Right kidney (tissue), 1 donor: ENCODE data around the gene CRB1.

Experiments
- DNase-seq: peaks from one replicate; pipeline ENCODE4 v3.0.0-alpha.2; 2016

CRB1 gene

DNA sequence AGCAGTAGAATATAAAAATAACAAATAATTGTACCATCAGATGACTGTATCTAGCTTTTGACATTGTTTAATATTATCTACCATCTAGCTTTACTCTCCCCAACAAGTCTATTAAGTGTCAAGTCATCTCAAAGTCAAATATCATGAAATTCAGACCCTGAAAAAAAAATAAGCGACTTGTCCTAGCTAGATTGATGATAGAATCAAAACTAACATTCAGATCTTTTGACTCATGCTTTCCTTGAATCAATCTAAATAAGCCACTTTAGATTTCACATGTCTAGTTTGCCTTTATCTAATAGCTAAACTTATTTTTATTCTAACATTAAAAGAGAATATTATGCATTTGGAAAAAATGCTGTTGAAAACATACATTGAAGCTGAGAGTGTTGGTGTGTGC is 35.4 kb downstream of the CRB1 start:
- DNase-seq = no peak

DNA sequence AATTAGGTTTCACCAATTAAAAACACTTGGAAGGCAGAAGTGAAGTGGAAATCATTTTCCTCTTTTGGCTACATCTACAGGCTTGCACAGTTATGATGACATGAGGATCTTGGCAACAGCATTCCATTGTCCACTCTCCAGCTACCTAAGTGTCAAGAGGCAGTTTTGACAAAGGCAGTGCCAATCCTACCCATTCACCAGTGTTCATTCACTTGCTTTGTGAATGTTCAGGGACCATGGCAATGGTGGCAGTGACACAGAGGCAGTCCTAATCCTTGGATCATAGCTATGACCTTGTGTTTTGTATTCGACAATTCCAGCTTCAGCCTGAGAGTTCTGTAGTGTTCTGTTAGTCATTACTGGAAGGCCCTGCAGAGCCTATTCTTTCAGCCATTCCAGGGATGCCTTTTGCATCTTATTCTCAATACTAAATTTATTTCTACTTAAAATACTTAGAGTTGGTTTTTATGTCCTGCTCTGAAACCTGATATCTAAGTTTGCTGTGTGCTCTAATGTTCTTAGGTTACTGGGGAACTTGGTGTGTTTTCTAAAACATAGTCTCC is 36.7 kb downstream of the CRB1 start:
- no peak for DNase-seq

DNA sequence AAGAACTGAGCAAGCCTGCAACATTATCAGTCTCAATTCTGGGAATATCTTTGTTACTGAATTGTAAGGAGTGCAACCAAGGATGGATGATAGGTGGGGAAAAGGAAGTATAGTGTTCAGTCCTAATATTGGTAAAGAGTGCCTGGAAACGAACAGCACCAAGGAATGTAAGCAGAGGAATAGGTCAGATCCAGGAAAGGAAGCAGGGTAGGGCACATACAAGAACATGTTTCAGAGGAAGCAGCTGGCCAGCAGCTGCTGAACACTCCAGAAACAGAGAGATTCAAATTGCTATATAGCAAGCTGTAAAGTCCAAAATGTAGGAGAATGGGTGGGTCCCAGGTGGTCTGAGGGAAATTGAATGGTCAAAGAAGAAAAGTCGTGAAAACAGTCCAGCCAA is 37.9 kb downstream of the CRB1 start:
- no peak for DNase-seq

DNA sequence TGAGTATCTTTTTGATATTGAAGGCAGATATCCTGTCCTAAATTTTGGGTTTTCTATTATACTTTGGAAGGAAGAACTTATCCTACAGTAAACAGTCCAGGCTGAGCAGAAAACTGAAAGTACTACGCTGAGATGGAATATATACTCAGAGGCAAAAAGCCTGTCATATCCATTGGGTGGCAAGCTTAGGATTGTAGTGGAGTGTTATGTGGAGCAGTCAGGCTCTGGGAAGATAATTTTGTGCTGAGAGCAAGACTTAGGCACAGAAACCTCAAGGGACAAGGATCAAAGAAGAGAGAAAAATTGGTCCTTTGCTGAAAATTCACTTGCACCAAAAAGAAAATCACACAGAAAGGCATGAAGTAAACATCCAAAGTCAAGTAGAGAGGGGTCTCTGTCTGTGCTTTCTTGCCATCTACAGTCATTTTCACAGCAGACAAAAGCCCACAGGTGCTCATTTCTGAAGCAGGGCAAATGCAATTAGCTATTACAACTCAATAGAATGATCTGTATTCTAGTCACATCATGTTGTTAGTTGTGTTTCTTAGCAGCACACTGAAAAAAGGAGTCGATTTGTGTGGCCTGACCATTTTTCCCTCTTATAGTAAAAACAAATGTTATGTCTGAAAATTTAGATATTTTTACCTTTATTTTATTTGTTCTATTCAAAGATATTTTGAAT is 38.5 kb downstream of the CRB1 start:
- no peak for DNase-seq

DNA sequence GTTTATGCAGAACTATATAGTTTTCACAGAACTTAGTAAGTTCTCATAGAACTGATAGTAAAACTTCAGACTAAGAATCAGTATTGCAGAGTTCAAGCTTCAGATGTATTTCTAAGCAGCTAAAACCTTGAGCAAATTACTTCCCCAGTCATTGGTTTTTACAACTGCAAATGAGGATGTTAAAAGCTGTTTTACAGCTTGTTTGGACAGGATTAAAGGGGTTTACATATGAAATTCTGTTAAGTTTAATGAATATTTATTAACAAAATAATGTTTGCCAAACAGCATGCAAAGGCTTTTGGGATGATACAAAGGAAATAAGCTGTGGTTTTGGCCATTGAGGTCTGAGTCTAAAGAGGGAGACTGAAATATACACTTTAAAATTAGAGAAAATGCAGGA is 39.1 kb downstream of the CRB1 start:
- DNase-seq = no peak

DNA sequence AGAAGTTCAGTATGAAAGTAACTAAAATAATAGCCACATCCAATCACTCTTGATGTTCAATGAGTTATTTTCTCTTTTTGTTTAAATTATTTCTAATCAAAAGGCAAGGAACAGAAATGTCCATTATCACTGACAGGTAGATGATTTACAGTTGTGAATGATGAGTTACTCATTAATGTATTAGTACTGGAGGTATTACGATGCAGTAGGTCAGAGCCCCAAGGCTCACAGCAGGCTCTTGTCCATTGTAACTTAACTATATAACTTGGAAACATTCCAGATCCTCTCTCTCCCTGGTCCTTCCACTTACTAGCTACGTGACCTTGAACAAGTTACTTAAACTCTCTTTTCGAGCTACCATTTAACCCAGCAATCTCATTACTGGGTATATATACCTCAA is 39.5 kb downstream of the CRB1 start:
- DNase-seq = no peak

DNA sequence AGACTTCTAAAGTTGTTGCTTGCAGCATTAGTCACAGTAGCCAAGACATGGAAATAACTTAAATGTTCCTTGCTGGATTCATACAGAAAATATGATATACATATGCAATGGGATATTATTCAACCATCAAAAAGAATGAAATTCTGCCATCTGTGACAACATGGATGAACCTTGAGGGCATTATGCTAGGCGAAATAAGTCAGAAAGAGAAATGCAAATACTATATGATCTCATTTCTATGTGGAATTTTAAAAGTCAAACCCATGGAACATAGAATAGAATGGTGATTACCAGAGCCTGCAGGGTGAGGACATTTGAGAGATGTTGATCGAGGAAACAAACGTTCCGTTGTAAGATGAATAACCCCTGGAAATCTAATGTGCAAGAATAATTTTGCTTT is 43.0 kb downstream of the CRB1 start:
- no peak for DNase-seq

DNA sequence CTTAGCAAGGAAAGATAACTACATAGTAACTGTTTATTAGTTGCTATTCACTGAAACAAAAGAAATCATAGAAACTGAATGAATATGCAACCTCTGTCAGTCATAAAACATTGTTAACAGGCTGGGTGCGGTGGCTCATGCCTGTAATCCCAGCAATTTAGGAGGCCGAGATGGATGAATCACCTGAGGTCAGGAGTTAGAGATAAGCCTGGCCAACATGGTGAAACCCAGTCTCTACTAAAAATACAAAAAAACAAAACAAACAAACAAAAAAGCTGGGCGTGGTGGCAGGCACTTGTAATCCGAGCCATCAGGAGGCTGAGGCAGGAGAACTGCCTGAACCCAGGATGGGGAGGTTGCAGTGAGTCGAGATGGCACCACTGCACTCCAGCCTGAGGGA is 44.1 kb downstream of the CRB1 start:
- no peak for DNase-seq

DNA sequence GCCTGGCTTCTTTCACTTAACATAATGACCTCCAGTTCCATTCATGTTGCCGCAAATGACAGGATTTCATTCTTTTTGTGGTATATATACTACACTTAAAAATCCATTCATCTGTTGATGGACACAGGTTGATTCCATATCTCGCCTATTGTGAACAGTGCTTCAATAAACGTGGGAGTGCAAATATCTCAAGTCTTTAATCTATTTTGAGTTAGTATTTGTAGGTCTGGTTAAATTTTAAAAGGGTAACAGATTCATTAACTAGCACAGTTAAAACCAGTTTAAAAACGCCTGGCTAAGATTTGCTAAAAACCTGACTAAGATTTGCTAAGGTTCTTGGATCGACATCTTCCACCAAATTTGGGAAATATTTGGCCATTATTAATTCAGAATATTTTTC is 45.7 kb downstream of the CRB1 start:
- DNase-seq = no peak

DNA sequence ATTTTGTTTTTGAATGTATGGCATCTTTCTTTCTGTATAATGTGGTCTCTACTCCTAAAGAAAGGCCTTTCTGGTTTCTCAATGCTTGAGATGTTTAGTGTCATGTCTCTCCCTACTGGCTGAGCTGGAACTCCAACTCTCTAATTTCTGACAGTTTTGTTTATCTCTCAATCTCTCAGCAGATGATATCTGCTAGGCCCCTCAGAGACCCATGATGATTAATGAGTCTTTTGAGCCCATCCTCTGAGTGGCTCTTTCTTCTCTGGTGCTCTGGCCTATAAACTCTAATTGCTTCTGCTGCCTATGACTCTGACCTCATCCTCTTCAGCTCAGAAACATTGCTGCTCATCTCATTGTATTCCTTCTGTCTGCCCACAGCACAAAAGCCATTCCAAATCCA is 46.6 kb downstream of the CRB1 start:
- no peak for DNase-seq

DNA sequence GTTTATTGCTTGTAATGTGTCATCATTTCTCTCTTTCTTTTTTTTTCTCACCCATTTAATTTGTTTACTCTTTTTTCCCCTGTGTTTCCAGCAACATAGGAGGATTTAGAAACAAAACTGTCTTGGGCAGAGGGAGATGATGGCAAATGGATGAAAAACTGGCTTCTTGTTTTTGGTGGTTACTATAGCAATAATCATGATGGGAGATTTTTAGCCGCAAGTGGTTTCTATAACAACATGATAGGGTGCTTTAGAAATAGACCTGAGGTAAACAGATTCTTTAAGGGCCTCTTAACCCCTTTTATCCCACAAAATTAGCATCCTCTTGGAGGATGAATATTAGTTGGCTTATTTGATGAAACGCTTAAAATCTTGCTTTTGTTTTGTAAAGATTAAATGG is 51.6 kb downstream of the CRB1 start:
- no peak for DNase-seq

DNA sequence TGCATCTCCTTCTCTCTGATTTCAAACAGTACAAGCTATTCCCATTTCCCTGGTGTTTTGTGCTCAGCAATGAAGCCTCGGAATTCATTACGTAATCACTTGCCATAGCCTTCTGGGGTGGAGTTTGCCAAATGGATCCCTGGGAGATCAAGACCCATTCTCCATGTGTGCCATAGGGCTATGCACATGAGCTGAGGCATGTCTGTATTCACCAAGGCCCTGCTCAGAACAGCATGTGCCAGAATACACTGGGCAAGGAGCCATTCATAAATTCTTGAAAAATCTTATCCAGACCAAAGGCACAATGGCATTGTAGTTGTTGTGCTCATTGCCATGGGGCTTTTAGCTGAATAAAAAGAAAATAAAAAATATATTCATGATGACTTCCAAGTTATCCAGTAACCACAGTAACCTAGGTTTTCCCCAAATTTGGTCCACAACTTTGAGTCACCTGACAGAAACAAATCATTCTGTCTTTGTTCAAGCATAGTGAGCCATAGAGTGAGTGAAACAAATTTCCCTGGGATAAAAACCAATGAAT is 53.0 kb downstream of the CRB1 start:
- no peak for DNase-seq

DNA sequence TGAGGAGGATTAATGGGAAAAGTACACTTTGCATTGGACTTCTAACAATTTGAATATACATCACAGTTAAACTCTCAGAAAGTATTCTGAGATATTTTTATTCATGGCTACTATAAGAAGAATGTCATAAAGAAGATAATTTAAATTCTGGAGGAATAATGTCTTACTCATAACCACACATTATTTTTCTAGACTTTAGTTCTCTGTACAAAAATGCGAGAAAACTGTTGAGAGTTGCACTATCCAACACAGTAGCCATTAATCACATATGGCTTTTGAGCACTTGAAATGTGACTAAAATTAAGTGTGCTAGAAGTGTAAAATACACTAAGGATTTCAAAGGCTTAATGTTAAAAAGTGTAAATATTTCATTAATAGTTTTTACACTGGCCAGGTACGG is 53.8 kb downstream of the CRB1 start:
- no peak for DNase-seq

DNA sequence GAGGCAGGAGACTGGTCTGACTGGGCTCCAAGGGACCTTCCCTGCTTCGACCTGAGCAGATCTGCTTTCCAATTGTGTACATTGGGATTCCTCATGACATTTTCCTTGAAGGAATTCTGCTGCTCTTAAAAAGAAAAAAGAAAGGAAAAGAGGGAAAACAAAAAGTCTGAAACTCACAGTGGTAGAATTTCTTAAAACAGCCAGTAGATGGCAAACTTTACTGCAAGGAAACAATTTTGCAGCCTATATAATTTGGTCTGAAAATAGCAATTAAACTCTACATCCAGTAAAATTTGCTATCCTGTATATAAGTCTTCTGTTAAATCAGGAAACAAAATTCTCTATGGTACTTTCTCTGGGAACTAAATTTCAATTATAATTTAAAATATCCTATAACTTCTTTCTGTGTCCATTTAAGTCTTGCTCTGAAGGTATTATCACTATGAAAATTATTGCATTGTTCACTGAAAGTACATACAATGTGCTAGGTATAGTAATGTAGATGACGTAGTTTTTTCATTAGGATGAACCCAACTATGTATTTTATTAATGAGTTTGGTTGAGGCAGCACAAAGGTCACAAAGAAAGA is 59.8 kb downstream of the CRB1 start:
- DNase-seq = no peak

DNA sequence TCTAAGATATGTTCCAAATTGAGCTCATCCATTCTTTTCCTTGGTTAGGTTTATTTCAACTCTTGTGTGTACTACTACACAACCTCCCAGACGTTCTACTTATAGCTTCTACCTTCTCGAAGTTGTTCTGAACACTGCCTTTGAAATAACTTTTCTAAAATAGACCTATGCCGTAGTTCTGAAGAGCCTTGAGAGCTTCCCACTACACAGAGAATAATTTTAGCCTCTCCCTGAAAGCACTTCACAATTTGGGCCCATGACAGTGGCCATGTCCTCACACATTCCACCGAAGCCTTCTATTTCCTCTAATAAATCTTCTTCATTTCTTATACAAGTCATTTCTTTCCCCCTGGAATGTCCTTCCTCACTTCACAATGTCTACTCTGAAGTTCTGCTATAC is 62.2 kb downstream of the CRB1 start:
- no peak for DNase-seq

DNA sequence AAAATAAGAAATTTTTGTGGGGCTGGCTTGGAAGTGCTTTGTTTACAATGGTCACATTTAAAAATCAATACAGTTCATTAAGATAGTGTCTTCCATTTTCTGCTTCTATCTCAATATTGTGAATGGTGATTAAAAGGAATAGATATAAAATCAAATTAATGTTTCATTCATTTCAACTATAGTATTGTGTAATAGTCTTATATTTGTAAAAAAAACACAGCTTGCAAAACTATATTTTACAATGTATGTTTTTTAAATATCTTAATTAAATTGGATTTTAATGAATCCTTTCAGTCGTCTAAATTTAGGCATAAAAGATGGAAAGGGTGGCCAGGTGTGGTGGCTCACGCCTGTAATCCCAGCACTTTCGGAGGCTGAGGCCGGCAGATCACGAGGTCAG is 63.5 kb downstream of the CRB1 start:
- DNase-seq = no peak

DNA sequence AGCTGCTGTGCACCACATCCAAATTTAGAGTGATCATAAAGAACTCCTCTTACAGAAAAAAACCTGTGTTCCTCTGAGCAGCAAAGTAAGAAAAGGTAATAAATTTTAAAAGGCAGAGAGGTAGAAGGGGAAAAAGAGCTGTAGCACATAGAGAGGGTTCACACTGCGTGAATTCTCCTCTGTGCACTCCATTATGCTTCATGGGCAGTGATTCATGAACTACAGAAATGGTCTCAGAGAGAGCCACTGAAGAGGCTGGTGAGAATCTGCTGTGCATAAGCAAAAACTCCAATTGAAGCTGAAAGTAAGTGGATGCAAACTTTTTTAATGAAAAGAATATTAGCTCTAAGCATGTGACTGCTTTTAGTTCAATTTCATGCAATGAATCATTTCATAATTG is 65.0 kb downstream of the CRB1 start:
- no peak for DNase-seq

DNA sequence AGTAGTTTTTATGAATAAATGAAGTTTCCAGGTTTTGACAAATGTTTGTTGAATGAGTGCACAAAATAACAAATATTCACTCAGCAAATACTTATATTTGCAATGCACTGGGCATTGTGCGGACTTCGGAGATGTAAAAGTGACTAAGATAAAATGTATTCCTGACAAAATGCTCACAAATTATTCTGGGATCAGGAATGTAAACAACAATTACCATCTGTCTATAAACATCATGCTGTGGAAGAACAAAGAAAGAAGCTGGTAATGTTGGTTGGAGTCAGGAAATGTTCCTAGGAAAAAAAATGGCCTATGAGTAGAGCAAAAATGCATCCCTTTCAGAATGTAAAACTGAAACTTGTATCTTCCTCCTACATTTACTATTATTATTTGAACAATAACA is 68.5 kb downstream of the CRB1 start:
- no peak for DNase-seq

DNA sequence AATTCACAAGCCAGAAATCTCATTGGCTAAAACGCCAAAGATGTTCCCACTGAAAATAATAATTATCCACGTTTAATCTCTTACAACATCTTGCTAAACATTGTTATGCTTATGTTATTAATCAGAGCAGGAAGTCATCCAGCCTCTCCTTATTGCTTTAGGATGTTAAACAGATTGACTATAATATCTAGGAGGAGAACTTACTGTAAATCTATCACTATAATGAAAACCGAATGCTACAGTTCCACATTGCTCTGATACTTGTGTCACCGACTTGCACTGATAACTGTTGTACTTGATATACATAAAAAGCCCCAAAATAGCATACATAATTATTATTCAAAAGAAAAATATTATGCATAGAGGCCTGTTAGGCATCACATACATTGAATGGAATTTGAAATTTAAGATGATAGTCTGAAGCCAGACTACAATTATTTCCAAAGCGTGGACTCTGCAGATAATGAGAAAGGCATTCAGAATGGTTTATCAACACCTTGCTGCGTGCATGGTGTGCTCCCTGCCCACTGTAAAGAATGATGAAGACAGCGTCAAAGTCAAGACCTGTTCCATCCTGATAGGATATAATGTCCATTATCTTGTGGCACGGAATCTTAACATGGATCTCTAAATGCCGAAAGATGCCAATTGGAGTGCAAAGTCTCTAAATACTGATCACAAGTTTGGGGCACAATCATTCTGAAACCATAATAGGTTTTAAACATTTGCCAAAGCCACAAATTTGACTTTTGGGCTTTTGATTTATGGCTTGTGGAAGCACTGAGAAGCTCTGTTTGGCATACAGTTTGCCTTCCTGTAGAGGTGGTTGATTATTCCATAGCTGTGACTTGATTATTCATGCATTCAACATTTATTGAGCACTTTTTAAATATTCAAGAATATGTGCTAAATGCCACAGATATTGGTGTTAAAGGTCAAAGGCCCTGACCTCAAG is 71.3 kb downstream of the CRB1 start:
- no peak for DNase-seq

DNA sequence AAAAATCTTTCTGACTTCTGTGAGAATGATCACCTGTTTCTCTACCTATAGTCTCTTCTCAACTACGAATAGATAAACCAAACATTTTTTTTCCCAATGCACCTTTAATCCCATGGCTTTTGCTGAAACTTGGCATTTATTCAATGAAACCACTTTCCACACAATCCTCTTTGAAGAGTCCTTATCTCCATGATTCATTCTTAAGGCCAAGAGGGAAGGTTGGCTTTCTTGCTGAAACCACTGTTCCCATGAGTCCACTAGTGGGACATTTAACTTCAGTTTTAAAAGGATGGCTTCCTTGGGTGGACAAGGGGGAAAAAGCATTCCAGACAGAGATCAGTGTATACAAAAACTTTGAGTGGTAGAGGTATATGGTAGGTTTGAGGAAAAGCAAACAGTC is 73.6 kb downstream of the CRB1 start:
- DNase-seq = no peak

DNA sequence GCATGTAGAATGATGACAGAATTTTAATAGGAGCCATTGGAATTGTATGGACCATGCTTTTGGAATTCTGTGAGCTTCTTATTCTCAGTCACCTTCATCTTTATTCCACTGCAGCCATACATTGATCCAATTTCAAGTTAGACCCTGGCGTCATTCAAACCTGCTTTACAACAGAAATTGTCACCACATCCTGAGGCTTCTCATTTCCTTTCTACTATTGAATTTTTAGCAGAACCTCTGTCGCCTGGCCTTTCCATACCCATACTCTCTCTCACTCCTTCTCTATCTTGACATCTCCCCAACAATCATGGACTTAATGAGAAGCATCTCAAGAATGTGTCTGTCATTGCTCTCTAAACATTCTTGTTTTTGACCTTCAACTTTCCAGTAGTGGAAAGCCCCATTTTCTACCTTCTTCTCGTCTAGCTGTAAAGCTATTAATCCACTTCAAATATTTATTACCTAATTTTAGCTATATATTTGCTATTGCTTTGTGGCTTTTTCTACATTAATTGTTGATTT is 74.1 kb downstream of the CRB1 start:
- no peak for DNase-seq

DNA sequence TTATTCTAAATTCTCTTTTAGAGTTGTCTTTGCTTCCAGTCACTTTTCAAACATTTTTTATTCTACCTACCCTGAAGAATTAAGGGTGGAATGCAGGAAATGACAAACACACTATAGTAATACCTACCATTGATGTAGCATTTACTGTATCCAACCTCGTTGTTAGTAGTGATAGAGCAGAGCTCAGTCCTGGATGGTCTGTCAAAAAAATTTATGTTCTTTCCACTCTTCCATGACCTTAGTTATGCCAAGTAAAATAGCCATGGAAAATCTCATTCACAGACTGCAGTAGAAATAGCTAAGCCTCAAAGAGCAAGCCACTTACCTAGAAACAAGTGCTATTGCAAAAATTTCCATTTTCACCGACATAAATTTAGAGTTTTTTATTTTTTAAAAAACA is 74.6 kb downstream of the CRB1 start:
- no peak for DNase-seq
